Fibroblast of lung (primary cell): ENCODE results near the gene STOX2.

Source experiments
- EZH2 ChIP-seq: IDR thresholded peaks from 2 replicates; pipeline ENCODE4 v1.5.1; 2012; ENCODE audit warnings: low read length, control low read depth, mild to moderate bottlenecking; ENCODE audit errors: missing control alignments
- TF ChIP-seq, protein P1 (sequence below), 2 donors: IDR thresholded peaks in 1 of 2; conservative IDR thresholded peaks in 1 of 2; 1 replicate in 1 of 2; 2 replicates in 1 of 2; pipeline ENCODE4 v1.5.1; 2011 to 2012; ENCODE audit warnings: low read length in 2 of 2, control low read depth in 1 of 2, inconsistent platforms in 1 of 2, low read depth in 1 of 2, mild to moderate bottlenecking in 1 of 2

DNA sequence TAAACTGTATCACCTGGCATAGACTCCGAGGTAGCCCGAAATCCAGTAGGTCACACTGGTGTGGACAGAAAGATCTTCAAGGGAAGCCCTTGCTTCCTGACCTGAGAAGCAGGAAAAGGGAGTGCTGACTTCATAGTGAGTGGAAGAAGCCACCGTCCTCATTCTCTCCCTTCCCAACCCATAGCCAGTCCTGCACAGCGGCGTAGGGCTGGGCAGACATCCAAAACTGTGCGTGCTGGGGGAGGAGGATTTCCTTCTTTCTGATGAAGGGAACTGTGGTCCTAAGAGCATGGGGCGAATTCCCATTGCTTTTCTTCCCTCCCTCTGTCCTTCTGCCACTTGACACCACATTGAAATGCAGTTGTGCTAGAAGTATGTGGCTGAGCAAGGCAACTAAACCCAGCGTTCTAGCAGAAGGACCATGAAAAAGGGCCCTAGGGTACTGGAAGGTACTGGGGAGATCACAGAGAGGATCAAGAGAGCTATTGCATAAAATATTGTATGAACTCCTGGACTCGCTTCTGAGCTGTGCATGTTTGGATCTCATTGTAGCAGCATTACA, 66.9 kb downstream of the STOX2 start:
- no peak for TF ChIP-seq EZH2
- TF ChIP-seq, protein P1, sequence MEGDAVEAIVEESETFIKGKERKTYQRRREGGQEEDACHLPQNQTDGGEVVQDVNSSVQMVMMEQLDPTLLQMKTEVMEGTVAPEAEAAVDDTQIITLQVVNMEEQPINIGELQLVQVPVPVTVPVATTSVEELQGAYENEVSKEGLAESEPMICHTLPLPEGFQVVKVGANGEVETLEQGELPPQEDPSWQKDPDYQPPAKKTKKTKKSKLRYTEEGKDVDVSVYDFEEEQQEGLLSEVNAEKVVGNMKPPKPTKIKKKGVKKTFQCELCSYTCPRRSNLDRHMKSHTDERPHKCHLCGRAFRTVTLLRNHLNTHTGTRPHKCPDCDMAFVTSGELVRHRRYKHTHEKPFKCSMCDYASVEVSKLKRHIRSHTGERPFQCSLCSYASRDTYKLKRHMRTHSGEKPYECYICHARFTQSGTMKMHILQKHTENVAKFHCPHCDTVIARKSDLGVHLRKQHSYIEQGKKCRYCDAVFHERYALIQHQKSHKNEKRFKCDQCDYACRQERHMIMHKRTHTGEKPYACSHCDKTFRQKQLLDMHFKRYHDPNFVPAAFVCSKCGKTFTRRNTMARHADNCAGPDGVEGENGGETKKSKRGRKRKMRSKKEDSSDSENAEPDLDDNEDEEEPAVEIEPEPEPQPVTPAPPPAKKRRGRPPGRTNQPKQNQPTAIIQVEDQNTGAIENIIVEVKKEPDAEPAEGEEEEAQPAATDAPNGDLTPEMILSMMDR (conservative IDR thresholded peaks at IDR 0.05 in 1 of 2, IDR thresholded peaks at IDR 0.05 in 1 of 2; ENCODE audit: low read depth in 1 of 2, low read length in 2 of 2): no peak
